Keratinocyte (primary cell): ENCODE results near the gene CEL.

ENCODE experiments used
- EZH2 ChIP-seq: IDR thresholded peaks from one replicate; pipeline ENCODE4 v1.6.1; 2012; ENCODE audit warnings: inconsistent platforms, mild to moderate bottlenecking, low read length, moderate library complexity
- TF ChIP-seq, protein P1 (sequence below), 3 experiments: IDR thresholded peaks in 1 of 3; conservative IDR thresholded peaks in 1 of 3; optimal IDR thresholded peaks in 1 of 3; 2 replicates in 2 of 3; 3 replicates in 1 of 3; pipeline versions ENCODE3 to v1.5.1; 2011; ENCODE audit warnings: low read length in 3 of 3, mild to moderate bottlenecking in 3 of 3, moderate library complexity in 2 of 3, control low read depth in 1 of 3, inconsistent platforms in 1 of 3; ENCODE audit not compliant: insufficient read depth in 2 of 3; ENCODE audit errors: extremely low read depth in 1 of 3

DNA sequence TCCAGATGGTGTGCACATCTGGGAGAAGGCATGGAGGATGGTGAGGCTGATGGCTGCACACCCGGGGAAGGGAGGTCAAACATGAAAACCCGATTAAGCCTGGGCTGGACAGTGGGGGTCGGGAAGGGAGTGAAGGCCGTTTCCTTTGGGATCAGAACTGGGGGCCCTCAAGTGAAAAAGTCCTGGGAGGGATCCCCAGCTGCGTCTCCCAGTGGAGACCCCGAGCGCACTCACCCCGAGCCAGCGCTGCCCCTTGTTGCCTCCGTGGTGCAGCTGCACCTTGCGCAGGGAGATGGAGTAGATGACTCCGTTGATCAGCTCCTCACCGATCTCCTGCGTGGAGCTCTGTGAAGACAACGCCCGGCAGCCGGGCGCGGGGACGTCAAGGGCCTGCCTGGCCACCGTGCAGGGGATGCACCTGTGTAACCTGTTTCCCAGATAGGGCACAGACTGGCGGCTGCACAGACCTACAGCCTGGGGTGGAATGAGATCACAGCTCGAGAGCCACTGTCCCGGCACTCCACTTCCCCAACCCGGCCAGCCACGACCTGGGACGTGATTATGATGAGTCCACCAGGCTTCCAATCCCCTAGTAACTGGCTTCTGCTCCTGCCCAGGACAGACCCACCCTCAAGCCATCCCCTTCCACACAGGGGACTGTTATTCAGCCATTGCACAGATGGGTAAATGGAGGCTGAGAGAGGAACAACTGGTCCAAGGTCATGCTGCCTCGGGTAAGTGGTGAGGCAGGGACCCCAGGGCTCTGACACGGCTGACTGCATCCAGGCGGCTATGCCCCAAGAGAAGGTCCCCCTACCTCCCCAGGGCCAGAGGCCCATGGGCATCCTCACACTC is 50.3 kb downstream of the CEL start:
- TF ChIP-seq, protein P1, sequence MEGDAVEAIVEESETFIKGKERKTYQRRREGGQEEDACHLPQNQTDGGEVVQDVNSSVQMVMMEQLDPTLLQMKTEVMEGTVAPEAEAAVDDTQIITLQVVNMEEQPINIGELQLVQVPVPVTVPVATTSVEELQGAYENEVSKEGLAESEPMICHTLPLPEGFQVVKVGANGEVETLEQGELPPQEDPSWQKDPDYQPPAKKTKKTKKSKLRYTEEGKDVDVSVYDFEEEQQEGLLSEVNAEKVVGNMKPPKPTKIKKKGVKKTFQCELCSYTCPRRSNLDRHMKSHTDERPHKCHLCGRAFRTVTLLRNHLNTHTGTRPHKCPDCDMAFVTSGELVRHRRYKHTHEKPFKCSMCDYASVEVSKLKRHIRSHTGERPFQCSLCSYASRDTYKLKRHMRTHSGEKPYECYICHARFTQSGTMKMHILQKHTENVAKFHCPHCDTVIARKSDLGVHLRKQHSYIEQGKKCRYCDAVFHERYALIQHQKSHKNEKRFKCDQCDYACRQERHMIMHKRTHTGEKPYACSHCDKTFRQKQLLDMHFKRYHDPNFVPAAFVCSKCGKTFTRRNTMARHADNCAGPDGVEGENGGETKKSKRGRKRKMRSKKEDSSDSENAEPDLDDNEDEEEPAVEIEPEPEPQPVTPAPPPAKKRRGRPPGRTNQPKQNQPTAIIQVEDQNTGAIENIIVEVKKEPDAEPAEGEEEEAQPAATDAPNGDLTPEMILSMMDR (optimal IDR thresholded peaks at IDR 0.05 in 1 of 3, IDR thresholded peaks at IDR 0.05 in 1 of 3, conservative IDR thresholded peaks at IDR 0.05 in 1 of 3; ENCODE audit: extremely low read depth in 1 of 3, insufficient read depth in 2 of 3, low read length in 3 of 3), result no peak
- TF ChIP-seq EZH2, result no peak
